Neural crest cell (in vitro differentiated cells): Measurements from ENCODE around the gene ARSJ. TPM values are rescaled to one million over a fixed set of nuclear protein-coding genes. Genes with fewer than 3 reads are reported as not detected.

ENCODE experiments used
- DNase-seq: peaks from one replicate; pipeline ENCODE4 v3.0.0; 2021; ENCODE audit warnings: low read depth, mixed read lengths, low spot score
- H3K27ac Mint-ChIP-seq: one replicate; pipeline ENCODE4 v1.8.0; 2021; ENCODE audit warnings: mild to moderate bottlenecking, mixed read lengths; ENCODE audit not compliant: unreplicated experiment
- H3K27me3 Mint-ChIP-seq: 2 replicates; pipeline ENCODE4 v1.8.0; 2021; ENCODE audit warnings: low read depth, mild to moderate bottlenecking, mixed read lengths
- H3K36me3 Mint-ChIP-seq: 2 replicates; pipeline ENCODE4 v1.8.0; 2021; ENCODE audit warnings: low read depth, mild to moderate bottlenecking, mixed read lengths
- H3K4me1 Mint-ChIP-seq: 2 replicates; pipeline ENCODE4 v1.8.0; 2021; ENCODE audit warnings: mixed read lengths
- H3K4me3 Mint-ChIP-seq: one replicate; pipeline ENCODE4 v1.8.0; 2021; ENCODE audit warnings: mild to moderate bottlenecking, mixed read lengths
- H3K9me3 Mint-ChIP-seq: 2 replicates; pipeline ENCODE4 v1.8.0; 2021; ENCODE audit warnings: mixed read lengths
- total RNA-seq: library from RNA; stranded (reverse); gene quantifications from 2 replicates; pipeline ENCODE4 v1.2.1, GENCODE V29; 2021
- TF ChIP-seq, protein P1 (sequence below): fragments of 200-600 bp; sonication (generic); conservative IDR thresholded peaks from 2 replicates; pipeline ENCODE4 v1.5.0; 2021; ENCODE audit warnings: antibody characterized with exemption, mild to moderate bottlenecking

ARSJ gene
- total RNA-seq, 1 donor from 2014 or later = 0.49 TPM

DNA sequence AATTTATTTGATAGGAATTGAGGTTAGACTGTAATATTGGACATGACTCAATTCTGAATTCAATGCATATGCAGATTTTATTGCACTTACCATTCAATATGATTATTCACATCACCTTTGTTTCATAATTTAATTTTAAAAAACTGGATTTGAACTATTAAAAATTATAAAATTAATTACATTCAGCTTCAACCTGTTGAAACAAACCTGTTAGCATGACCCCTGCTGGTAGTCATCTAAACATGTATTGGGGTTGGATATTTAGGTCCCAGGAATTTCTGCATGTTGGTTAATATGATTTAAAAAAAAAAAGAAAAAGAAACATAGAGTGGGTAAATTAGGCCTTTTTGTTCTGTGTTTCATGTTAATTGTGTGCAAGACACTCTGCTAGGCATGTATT, 85.9 kb downstream of the ARSJ start:
- Mint-ChIP-seq H3K27ac (no peak overlapping the region), H3K4me3 (no peak overlapping the region), H3K4me1 (no peaks in the 10 kb centered on the region), H3K36me3 (no peaks in the 10 kb centered on the region), H3K9me3 (no peaks in the 10 kb centered on the region), H3K27me3 (no peaks in the 10 kb centered on the region)
- no peak for DNase-seq
- TF ChIP-seq, protein P1, sequence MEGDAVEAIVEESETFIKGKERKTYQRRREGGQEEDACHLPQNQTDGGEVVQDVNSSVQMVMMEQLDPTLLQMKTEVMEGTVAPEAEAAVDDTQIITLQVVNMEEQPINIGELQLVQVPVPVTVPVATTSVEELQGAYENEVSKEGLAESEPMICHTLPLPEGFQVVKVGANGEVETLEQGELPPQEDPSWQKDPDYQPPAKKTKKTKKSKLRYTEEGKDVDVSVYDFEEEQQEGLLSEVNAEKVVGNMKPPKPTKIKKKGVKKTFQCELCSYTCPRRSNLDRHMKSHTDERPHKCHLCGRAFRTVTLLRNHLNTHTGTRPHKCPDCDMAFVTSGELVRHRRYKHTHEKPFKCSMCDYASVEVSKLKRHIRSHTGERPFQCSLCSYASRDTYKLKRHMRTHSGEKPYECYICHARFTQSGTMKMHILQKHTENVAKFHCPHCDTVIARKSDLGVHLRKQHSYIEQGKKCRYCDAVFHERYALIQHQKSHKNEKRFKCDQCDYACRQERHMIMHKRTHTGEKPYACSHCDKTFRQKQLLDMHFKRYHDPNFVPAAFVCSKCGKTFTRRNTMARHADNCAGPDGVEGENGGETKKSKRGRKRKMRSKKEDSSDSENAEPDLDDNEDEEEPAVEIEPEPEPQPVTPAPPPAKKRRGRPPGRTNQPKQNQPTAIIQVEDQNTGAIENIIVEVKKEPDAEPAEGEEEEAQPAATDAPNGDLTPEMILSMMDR = peak; percentile 51

DNA sequence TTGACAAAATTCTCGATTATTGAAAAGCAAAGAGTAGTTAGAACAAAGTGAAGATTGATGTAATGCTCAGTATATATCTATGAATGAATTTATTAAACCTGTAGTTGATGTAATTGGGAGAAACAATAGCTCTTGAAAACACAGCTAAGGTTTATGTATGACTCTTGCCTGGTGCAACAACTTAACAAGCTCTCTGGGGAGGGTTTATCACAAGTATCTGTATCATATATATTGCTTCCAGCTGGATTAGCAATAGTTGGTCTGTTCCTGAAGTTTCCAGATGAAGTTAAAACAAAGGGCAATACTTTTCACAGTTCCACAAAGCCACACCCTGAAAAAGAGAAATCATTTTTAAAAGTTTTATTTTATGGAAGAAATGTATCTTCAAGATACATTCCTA, 91.4 kb downstream of the ARSJ start:
- Mint-ChIP-seq H3K27ac (no peak overlapping the region), H3K9me3 (peaks cover 8% of the 10 kb centered on the region), H3K36me3 (no peaks in the 10 kb centered on the region), H3K4me3 (no peak overlapping the region), H3K4me1 (no peaks in the 10 kb centered on the region), H3K27me3 (no peaks in the 10 kb centered on the region)
- TF ChIP-seq, protein P1 = no peak
- no peak for DNase-seq

DNA sequence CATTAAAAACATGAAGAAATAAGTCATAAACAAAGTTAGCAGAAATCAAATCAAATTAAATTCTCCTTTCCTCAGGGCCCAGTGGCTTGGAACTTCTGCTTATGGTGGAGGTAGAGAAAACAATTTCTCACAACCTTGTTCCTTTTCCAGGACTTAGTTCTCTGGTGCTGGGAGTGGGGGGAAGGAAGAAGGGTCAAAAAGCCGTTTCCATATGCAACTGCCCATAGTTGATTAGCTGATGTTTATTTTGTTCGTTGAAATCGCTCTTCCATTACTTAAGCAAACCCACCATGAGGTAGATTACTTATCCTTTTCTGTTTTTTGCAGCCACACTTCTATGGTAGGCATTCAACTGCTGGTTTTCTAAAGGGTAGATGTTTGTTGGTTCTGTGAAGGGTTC, 94.2 kb downstream of the ARSJ start:
- no peaks in the 10 kb centered on the region for H3K36me3 Mint-ChIP-seq
- no peak overlapping the region for H3K27ac Mint-ChIP-seq
- TF ChIP-seq, protein P1 = no peak
- DNase-seq = no peak
- H3K4me1 Mint-ChIP-seq = no peaks in the 10 kb centered on the region
- H3K4me3 Mint-ChIP-seq = no peak overlapping the region
- H3K27me3 Mint-ChIP-seq = no peaks in the 10 kb centered on the region
- peaks cover 8% of the 10 kb centered on the region for H3K9me3 Mint-ChIP-seq

DNA sequence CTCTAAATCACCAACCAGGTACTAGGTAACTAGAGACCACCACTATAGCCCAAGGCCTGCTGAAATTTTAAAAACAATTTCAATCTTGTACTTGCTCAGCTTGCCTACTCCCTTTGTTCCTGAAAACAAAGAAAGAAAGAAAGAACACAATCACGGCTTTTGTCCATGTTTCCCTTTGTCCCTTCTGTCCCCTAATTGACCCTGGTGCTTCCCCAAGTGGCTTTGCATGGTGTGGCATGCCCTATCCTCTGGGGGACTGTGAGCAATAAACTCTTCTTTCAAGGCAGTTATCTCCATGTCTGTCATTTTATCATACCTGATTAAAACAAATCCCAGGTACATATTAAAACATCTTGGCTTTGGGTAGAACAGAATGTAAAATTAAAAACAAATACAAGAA, 94.8 kb downstream of the ARSJ start:
- Mint-ChIP-seq H3K4me3 (no peak overlapping the region), H3K9me3 (peaks cover 8% of the 10 kb centered on the region), H3K27ac (no peak overlapping the region), H3K4me1 (no peaks in the 10 kb centered on the region), H3K36me3 (no peaks in the 10 kb centered on the region), H3K27me3 (no peaks in the 10 kb centered on the region)
- TF ChIP-seq, protein P1 = no peak
- DNase-seq = no peak

DNA sequence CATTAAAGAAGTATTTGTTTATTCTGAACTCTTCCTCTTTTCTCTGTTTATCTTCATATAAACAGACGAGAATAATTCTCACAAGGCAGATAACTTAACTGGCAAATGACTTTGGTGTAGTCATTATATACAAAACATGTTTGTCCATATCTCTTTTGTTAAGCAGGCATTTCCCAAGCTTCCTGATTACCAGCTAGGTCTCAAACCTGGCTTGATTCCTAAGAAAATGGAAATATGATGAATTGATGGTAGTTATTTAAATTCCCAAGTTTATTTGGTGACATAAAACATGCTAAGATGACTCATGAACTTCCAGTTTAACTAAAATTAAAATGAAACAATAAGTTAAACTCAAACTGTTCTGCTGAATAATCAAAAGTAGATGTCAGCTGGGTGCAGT, 96.8 kb downstream of the ARSJ start:
- TF ChIP-seq, protein P1 = no peak
- Mint-ChIP-seq H3K9me3 (peaks cover 8% of the 10 kb centered on the region), H3K27me3 (no peaks in the 10 kb centered on the region), H3K27ac (no peak overlapping the region), H3K36me3 (no peaks in the 10 kb centered on the region), H3K4me3 (no peak overlapping the region), H3K4me1 (peaks cover 8% of the 10 kb centered on the region)
- no peak for DNase-seq

DNA sequence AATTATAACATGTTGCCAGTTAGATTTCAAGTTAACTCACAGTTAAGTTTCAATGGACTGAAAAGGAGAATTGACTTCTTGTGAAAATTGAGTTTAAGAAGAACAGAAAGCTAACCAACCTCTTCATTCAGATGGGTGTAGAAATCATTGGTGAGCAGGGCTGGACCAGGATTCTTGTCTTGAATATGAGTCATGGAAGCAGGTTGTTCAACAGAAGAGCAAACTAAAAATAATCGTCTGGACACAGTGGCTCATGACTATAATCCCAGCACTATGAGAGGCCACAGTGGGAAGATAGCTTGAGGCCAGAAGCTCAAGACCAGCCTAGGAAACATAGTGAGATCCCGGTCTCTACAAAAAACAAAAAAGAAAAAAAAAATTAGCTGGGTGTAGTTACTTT, 98.2 kb downstream of the ARSJ start:
- Mint-ChIP-seq H3K27me3 (no peaks in the 10 kb centered on the region), H3K36me3 (no peaks in the 10 kb centered on the region), H3K9me3 (peaks cover 8% of the 10 kb centered on the region), H3K4me1 (peaks cover 8% of the 10 kb centered on the region), H3K4me3 (no peak overlapping the region), H3K27ac (no peak overlapping the region)
- TF ChIP-seq, protein P1 = no peak
- DNase-seq = no peak
